ENCODE results near the gene KRT32. TPM values are rescaled to one million over a fixed set of nuclear protein-coding genes. Genes with fewer than 3 reads are reported as not detected.

Gene KRT32
- total RNA-seq, 4 donors from 2014 or later, result 0.41 TPM; not detected in 3

- no peak for DNase-seq
- H3K27ac ChIP-seq, result no peak overlapping the region
- ATAC-seq, result no peak
- intact Hi-C loops (cut with DNase I; ENCODE audit: low total_unique reads), result no loop called here
- no peaks in the 10 kb centered on the region for H3K36me3 ChIP-seq
- TF ChIP-seq CTCF (IDR thresholded peaks at IDR 0.05 in 4 of 5, conservative IDR thresholded peaks at IDR 0.05 in 1 of 5), result no peak
- no peak for TF ChIP-seq POLR2A (IDR thresholded peaks at IDR 0.05)
- in situ Hi-C loops (cut with MboI; ENCODE audit: low sequenced_read_pairs in 4 of 4), result no loop called here
- no peak overlapping the region for H3K4me3 ChIP-seq
- no peaks in the 10 kb centered on the region for H3K4me1 ChIP-seq
- H3K27me3 ChIP-seq, result no peaks in the 10 kb centered on the region
- H3K9me3 ChIP-seq, result no peaks in the 10 kb centered on the region
Observed at GRCh38 chr17:41503202-41503601, 36.0 kb upstream of the KRT32 start.

- in situ Hi-C loops (cut with MboI; ENCODE audit: low sequenced_read_pairs in 4 of 4), result no loop called here
- TF ChIP-seq POLR2A (IDR thresholded peaks at IDR 0.05) (no peak), CTCF (IDR thresholded peaks at IDR 0.05 in 4 of 5, conservative IDR thresholded peaks at IDR 0.05 in 1 of 5) (no peak)
- no peak overlapping the region for H3K27ac ChIP-seq
Observed at GRCh38 chr17:41500131-41500911, 33.1 kb upstream of the KRT32 start.

GRCh38 chr17:41499714-41500113 is 32.5 kb upstream of the KRT32 start:
- Histone ChIP-seq H3K9me3 (no peaks in the 10 kb centered on the region), H3K27me3 (no peaks in the 10 kb centered on the region), H3K4me1 (no peaks in the 10 kb centered on the region), H3K27ac (no peak overlapping the region), H3K4me3 (no peak overlapping the region), H3K36me3 (no peaks in the 10 kb centered on the region)
- in situ Hi-C loops (cut with MboI; ENCODE audit: low sequenced_read_pairs in 4 of 4), result loop anchor here in 1 of 4 donors (25.0 kb wide), 1 partner anchor 587 kb away; no protein-coding TSS in a partner anchor
- intact Hi-C loops (cut with DNase I; ENCODE audit: low total_unique reads), result no loop called here
- TF ChIP-seq CTCF (IDR thresholded peaks at IDR 0.05 in 4 of 5, conservative IDR thresholded peaks at IDR 0.05 in 1 of 5), result no peak
- TF ChIP-seq POLR2A (IDR thresholded peaks at IDR 0.05), result no peak
- ATAC-seq, result no peak
- DNase-seq, result no peak

More at GRCh38 chr17:41500131-41500911, 33.1 kb upstream of the KRT32 start:
- ATAC-seq (no peak), DNase-seq (no peak)
- intact Hi-C loops (cut with DNase I; ENCODE audit: low total_unique reads), result no loop called here
- Histone ChIP-seq H3K4me1 (no peaks in the 10 kb centered on the region), H3K27me3 (no peaks in the 10 kb centered on the region), H3K36me3 (no peaks in the 10 kb centered on the region), H3K9me3 (no peaks in the 10 kb centered on the region), H3K4me3 (no peak overlapping the region)

- no peak for ATAC-seq
- in situ Hi-C loops (cut with MboI; ENCODE audit: low sequenced_read_pairs in 4 of 4), result loop anchor here in 1 of 4 donors (25.0 kb wide), 1 partner anchor 586 kb away; no protein-coding TSS in a partner anchor
Observed at GRCh38 chr17:41498276-41498675, 31.1 kb upstream of the KRT32 start.

More at GRCh38 chr17:41498276-41498675, 31.1 kb upstream of the KRT32 start:
- Histone ChIP-seq H3K9me3 (no peaks in the 10 kb centered on the region), H3K27me3 (no peaks in the 10 kb centered on the region), H3K27ac (no peak overlapping the region), H3K4me1 (no peaks in the 10 kb centered on the region), H3K4me3 (no peak overlapping the region), H3K36me3 (no peaks in the 10 kb centered on the region)
- TF ChIP-seq POLR2A (IDR thresholded peaks at IDR 0.05), result no peak
- no peak for TF ChIP-seq CTCF (IDR thresholded peaks at IDR 0.05 in 4 of 5, conservative IDR thresholded peaks at IDR 0.05 in 1 of 5)
- intact Hi-C loops (cut with DNase I; ENCODE audit: low total_unique reads), result no loop called here
- DNase-seq, result no peak
